Kidney glomerular epithelial cell (primary cell): ENCODE data around the gene SVEP1.

Experiments used
- DNase-seq: peaks from one replicate; lab custom pipeline; 2025; lab: John Stamatoyannopoulos, UW

Gene SVEP1

GRCh38 chr9:110317911-110318310 lies 261.6 kb downstream of the SVEP1 start:
- no peak for DNase-seq

GRCh38 chr9:110316261-110317075 lies 263.1 kb downstream of the SVEP1 start:
- no peak for DNase-seq
